HG03097 (cell line): ENCODE data around the gene CELA1.
A peak's percentile ranks its signal among the peaks of the same experiment; 100 is the strongest.

ENCODE experiments used
- ATAC-seq: cut with Tn5 transposase; IDR thresholded peaks from one replicate; pipeline ENCODE4 v1.9.1; 2021; ENCODE audit not compliant: unreplicated experiment, low FRiP score

Gene CELA1

DNA sequence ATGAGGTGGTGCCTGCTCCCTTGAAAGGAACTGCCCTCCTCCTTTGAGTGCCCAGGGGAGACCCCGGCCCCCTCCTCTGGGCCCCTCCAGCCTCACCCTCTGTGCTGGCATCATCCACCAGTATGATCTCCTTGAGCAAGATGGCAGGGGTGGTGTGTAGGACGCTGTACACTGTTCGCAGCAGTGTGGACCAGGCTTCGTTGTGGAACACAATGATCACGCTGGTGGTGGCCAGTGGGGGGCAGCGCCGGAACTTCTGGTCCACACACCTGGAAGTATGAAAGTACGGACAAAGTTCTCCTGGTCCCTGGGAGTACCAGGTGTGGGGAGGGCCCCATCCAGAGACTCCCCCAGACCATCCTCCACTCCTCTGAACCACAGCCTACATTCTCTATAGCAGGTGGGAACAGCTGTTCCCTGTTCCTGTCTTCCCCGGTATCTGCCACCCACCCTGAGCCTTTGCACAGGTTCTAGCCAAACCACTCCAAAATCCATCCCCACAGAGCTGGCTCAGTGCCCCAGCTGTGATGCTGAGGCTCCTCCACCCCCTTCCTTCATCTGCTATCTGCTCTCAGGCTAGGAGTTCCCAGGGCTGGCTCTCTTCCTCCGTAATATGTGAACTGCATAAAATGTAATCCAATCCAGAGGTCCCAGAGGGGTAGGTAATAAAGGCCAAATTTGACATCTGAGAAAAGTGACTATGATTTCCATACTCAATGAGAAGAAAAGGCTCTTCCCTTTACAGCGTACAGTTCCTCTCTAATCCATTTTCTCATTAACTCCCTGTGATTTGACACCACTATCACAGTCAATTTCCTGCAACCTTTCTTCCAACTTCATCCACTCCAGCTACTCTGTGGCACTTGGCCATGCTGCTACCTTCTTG lies 30.9 kb upstream of the CELA1 start:
- no peak for ATAC-seq

DNA sequence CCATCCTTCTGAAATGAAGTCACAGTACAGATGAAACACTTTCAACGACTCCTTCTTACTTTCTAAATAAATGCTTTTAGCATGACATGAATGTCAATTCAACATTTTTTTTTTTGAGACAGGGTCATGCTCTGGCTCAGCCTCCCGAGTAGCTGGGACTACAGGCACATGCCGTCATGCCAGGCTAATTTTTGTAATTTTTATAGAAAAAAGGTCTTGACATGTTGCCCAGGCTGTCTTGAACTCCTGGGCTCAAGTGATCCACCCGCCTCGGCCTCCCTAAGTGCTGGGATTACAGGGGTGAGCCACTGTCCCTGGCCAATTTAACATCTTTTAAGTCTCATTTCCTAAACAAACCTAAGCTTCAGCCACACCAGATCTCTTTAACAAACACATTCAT lies 28.4 kb upstream of the CELA1 start:
- no peak for ATAC-seq

GRCh38 chr12:51374361-51374760 lies 27.9 kb upstream of the CELA1 start:
- no peak for ATAC-seq

DNA sequence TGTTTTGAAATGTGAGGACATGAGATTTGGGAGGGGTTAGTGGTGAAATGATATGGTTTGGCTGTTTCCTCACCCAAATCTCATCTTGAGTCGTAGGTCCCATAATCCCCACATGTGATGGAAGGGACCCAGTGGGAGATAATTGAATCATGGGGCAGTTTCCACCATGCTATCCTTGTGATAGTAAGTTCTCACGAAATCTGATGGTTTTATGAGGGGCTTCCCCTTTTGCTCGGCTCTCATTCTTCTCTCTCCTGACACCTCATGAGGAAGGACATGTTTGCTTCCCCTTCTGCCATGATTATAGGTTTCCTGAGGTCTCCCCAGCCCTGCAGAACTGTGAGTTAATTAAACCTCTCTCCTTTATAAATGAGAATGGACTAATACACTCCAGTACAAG lies 26.7 kb upstream of the CELA1 start:
- no peak for ATAC-seq

DNA sequence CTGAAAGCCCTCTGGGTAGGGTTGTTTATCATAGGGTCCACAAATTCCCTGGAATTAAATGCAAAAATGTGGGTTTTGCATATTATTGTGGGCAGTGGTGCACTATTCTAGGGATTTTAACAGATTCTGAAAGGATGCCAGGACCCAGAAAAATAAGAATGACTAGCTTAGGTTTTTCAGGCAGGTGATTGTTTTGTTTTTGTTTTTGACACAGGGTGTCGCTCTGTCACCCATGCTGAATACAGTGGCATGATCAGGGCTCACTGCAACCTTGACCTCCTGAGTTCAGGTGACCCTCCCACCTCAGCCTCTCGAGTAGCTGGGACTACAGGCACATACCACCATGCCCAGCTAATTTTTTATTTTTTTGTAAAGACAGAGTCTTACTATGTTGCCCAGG lies 25.5 kb upstream of the CELA1 start:
- ATAC-seq = no peak

- ATAC-seq = no peak
Observed at GRCh38 chr12:51371295-51371953, 24.9 kb upstream of the CELA1 start.

GRCh38 chr12:51370667-51371066 lies 24.2 kb upstream of the CELA1 start:
- no peak for ATAC-seq

DNA sequence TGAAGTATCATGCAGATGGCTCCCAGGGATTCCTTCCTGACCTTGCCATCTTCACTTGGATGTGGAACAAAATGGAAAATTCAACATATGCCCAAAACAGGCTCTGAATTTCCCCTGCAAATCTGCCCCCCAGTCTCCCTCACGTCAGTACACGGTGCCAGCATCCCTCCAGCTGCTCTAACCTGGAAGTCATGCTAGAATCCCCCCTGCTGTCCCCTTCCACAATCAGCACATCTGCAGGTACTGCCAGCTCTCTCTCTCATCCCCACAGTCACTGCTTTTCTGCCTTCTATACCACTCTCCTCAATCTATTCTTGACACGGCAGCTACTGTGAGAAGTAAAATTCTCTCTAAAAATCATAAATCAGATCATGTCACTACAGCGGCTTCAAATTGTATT lies 23.1 kb upstream of the CELA1 start:
- ATAC-seq = no peak

DNA sequence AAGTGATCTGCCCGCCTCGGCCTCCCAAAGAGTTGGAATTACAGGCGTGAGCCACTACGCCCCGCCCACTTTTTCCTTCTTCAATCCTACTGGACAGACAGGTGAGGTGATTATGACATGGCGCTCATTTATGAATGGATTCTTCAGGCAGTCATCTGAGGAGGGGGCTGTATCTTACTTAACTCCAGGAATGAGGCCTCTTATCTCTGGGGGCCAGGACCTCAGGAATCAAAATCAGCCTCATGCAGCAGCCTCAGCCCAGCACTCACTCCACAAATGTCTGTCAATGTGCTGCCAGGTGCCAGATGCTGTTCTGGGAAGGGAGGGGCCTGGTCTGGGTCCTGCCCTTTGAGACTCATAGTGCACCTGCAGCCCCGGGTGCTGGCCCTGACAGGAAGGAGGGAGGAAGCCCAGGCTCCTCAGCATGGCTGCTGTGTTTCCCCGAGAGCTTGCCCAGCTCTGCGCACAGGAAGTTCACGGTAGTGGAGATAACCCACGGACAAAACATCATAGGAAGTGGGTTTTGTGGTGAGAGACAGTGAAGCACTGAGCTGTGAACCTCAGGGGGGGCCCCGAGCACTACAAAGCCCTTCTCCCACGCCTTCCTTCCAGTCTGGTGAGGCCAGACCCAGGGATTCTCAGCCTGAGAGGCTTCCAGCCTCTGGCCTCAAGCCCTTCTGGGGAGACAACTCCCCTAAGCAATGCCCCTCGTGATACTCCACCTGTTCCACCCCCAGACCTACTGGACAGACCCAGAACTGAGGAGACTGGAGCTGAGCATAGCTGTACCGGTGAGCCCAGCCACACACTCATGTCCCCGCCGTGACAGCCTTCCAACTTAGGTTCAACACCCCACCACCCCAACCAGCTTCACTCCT lies 22.4 kb upstream of the CELA1 start:
- peak; percentile 97 for ATAC-seq

- no peak for ATAC-seq
Observed at GRCh38 chr12:51365276-51365675, 18.8 kb upstream of the CELA1 start.

- no peak for ATAC-seq
Observed at GRCh38 chr12:51364001-51364400, 17.5 kb upstream of the CELA1 start.

DNA sequence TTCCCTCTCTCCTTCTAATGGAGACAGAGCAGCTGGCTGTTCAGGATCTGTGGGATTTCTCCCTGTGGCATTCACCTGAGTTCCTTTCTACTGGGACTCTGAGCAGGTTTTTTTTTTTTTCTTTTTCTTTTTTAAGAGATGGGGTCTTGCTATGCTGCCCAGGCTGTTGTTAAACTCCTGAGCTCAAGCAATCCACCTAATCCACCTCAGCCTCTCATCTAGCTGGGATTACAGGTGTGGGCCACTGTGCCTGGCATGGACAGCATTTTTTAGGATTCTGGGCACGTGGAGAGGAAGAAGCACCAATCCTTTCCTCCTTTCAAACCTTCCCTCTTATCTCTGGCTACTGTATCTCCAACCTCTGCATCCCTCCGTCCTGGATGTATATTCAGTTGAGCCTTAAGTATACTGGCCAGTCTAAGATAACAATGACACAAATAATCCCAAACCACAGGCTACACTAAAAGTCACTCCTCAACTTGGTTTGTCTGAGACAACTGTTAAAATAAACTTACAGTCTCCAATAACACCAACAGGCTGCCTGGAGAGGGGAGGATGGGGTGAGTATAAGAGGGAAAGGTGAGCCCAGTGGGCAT lies 16.4 kb upstream of the CELA1 start:
- no peak for ATAC-seq

GRCh38 chr12:51362307-51362706 lies 15.8 kb upstream of the CELA1 start:
- ATAC-seq = no peak

- no peak for ATAC-seq
Observed at GRCh38 chr12:51361161-51362016, 14.9 kb upstream of the CELA1 start.

DNA sequence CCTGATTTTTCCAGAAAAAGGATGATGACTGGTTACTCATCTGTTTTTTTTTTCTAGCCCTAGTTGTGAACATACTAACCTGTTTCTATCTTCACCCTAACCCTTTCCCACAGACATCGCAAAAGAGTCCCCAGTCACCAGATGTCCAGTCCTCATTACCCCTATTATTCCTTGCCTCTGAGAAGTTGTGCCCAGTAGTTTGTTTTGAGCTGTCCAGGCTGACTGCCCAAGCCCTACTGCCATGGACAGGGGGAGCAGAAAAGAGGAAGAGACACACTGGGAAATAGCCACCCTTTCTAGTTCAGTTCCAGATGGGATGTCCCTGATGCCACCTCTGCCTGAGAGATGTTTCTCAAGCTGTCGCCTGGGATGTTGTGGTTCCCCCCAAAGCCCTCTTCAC lies 13.8 kb upstream of the CELA1 start:
- ATAC-seq = no peak

DNA sequence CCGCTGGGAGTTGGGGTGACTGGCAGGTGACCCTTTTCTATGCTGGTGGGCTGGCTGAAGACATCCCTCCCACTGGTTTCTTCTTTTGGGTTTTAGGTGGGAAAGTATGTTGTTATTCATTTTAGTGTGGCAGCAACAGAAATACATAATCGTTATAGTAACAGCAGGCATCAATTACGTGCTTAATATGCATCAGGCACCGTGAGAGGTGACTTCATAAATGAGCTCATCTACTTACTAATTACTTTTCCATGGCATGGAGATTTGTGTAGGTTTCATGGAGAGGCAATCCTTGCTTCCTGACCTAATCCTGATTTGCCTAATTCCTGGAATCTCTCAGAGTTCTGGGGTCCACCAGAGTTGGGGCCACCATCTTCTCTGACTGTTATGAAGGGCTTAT lies 13.4 kb upstream of the CELA1 start:
- ATAC-seq = no peak

GRCh38 chr12:51358496-51358895 lies 12.0 kb upstream of the CELA1 start:
- ATAC-seq = no peak

GRCh38 chr12:51357374-51358047 lies 11.0 kb upstream of the CELA1 start:
- ATAC-seq = peak; percentile 42

DNA sequence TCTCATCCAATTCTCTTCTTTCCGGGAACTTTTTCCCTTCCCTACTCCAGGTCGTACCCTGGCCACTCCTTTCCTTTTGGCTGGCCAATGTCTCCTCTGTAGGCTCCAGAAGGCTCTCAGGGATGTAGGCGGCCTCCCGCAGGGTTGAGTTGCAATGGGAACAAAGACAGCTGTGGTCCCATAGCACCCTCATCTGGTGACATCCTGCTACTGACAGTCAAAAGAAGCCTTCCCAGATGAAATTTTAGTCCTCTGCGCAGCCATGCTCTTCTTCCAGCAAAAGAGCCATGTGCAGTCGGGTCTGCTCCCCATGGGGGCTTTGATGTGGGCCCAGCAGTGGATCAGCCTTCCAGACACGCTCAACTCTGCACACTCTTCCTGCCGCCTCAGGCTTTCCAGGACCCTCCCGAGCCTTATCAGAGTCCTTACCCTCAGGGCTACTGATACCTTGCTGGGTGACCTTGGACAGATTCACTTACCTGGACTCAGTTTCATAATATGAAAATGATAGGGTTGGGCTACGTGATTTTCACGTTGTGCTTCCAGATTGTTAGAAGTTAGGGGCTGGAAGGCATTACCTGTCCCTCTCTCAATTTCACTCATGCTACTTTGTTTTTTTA lies 5.5 kb upstream of the CELA1 start:
- ATAC-seq = no peak
